WTC11 (cell line): ENCODE data around the gene HOXA2. TPM values are rescaled to one million over a fixed set of nuclear protein-coding genes. Genes with fewer than 3 reads are reported as not detected.
A peak's percentile ranks its signal among the peaks of the same experiment; 100 is the strongest.

Experiments used
- ATAC-seq: fragments of 200-7000 bp; cut with Tn5 transposase; 2 replicates; pipeline ENCODE4 v1.10.0; 2021; ENCODE audit warnings: mild to moderate bottlenecking, moderate library complexity
- CTCF ChIA-PET: fragments of 300-600 bp; sonication (Branson Sonifier 250); formaldehyde crosslinking; loops from one replicate; lab custom pipeline; 2021; ENCODE audit warnings: antibody characterized with exemption; lab: Charles Lee
- POLR2A ChIA-PET: fragments of 350-600 bp; sonication (Branson Sonifier 250); formaldehyde crosslinking; loops from one replicate; lab custom pipeline; 2021; ENCODE audit warnings: antibody characterized with exemption; lab: Charles Lee
- DNase-seq: peaks from one replicate; pipeline ENCODE4 v3.0.0; 2021; ENCODE audit warnings: low spot score
- H3K27ac Mint-ChIP-seq: 2 replicates; pipeline ENCODE4 v1.8.0; 2021; ENCODE audit warnings: mixed read lengths
- H3K27me3 Mint-ChIP-seq: 2 replicates; pipeline ENCODE4 v1.8.0; 2021; ENCODE audit warnings: low read depth, mild to moderate bottlenecking, moderate library complexity, mixed read lengths
- H3K36me3 Mint-ChIP-seq: 2 replicates; pipeline ENCODE4 v1.8.0; 2021; ENCODE audit warnings: mixed read lengths
- H3K4me1 Mint-ChIP-seq: 2 replicates; pipeline ENCODE4 v1.8.0; 2022; ENCODE audit warnings: mixed read lengths
- H3K4me3 Mint-ChIP-seq: 2 replicates; pipeline ENCODE4 v1.8.0; 2021; ENCODE audit warnings: mild to moderate bottlenecking, moderate library complexity, mixed read lengths
- H3K9me3 Mint-ChIP-seq: 2 replicates; pipeline ENCODE4 v1.8.0; 2021; ENCODE audit warnings: mixed read lengths
- ATF1 ChIP-seq: sonication (generic); formaldehyde crosslinking; IDR thresholded peaks from 2 replicates; pipeline ENCODE4 v1.8.1; 2023; ENCODE audit warnings: mild to moderate bottlenecking, moderate library complexity, missing genetic modification reagents
- CREM ChIP-seq: sonication (generic); formaldehyde crosslinking; IDR thresholded peaks from 2 replicates; pipeline ENCODE4 v1.8.1; 2022; ENCODE audit warnings: mild to moderate bottlenecking, missing genetic modification reagents, moderate library complexity
- FOXK1 ChIP-seq: sonication (generic); formaldehyde crosslinking; IDR thresholded peaks from 2 replicates; pipeline ENCODE4 v1.8.0; 2022; ENCODE audit warnings: mild to moderate bottlenecking, moderate library complexity, missing genetic modification reagents
- KAT7 ChIP-seq: sonication (generic); formaldehyde crosslinking; IDR thresholded peaks from 2 replicates; pipeline ENCODE4 v1.8.1; 2023; ENCODE audit warnings: missing genetic modification reagents, mild to moderate bottlenecking, borderline replicate concordance
- MXD4 ChIP-seq: fragments of 250-450 bp; sonication (Bioruptor Pico); IDR thresholded peaks from 2 replicates; pipeline ENCODE4 v1.8.0; 2021; ENCODE audit warnings: mild to moderate bottlenecking, moderate library complexity, borderline replicate concordance
- NFYB ChIP-seq: sonication (generic); formaldehyde crosslinking; conservative IDR thresholded peaks from 2 replicates; pipeline ENCODE4 v1.8.0; 2022; ENCODE audit warnings: low read depth, missing genetic modification reagents
- SMAD4 ChIP-seq: sonication (generic); formaldehyde crosslinking; IDR thresholded peaks from 2 replicates; pipeline ENCODE4 v1.8.0; 2022; ENCODE audit warnings: mild to moderate bottlenecking, missing genetic modification reagents
- TEAD4 ChIP-seq: sonication (generic); formaldehyde crosslinking; IDR thresholded peaks from 2 replicates; pipeline ENCODE4 v1.8.0; 2022; ENCODE audit warnings: mild to moderate bottlenecking, missing genetic modification reagents
- TP53 ChIP-seq: sonication (generic); formaldehyde crosslinking; IDR thresholded peaks from 2 replicates; pipeline ENCODE4 v1.8.1; 2023; ENCODE audit warnings: mild to moderate bottlenecking, missing genetic modification reagents
- ZNF232 ChIP-seq: sonication (generic); formaldehyde crosslinking; IDR thresholded peaks from 2 replicates; pipeline ENCODE4 v1.8.0; 2022; ENCODE audit warnings: mild to moderate bottlenecking, missing genetic modification reagents
- ZNF423 ChIP-seq: fragments of 250-450 bp; sonication (Bioruptor Pico); IDR thresholded peaks from 2 replicates; pipeline ENCODE4 v2.1.2; 2022; ENCODE audit warnings: mild to moderate bottlenecking, moderate library complexity
- ZNF671 ChIP-seq: fragments of 250-450 bp; sonication (Bioruptor Pico); IDR thresholded peaks from 2 replicates; pipeline ENCODE4 v1.8.0; 2021; ENCODE audit warnings: mild to moderate bottlenecking
- total RNA-seq: library from RNA; stranded (reverse); gene quantifications from 3 replicates; pipeline ENCODE4 v1.2.3, GENCODE V29; 2021
- TF ChIP-seq, protein P1 (sequence below): sonication (generic); formaldehyde crosslinking; IDR thresholded peaks from 2 replicates; pipeline ENCODE4 v1.8.0; 2022; ENCODE audit warnings: missing genetic modification reagents
- TF ChIP-seq, protein P2 (sequence below): sonication (generic); formaldehyde crosslinking; IDR thresholded peaks from 2 replicates; pipeline ENCODE4 v1.8.1; 2022; ENCODE audit warnings: missing genetic modification reagents, borderline replicate concordance
- TF ChIP-seq, protein P3 (sequence below): sonication (generic); formaldehyde crosslinking; IDR thresholded peaks from 2 replicates; pipeline ENCODE4 v1.8.1; 2023; ENCODE audit warnings: mild to moderate bottlenecking, missing genetic modification reagents
- TF ChIP-seq, protein P4 (sequence below): fragments of 250-450 bp; sonication (Bioruptor Pico); IDR thresholded peaks from 2 replicates; pipeline ENCODE4 v1.9.0; 2021; ENCODE audit warnings: mild to moderate bottlenecking
- TF ChIP-seq, protein P5 (sequence below): fragments of 250-450 bp; sonication (Bioruptor Pico); IDR thresholded peaks from 2 replicates; pipeline ENCODE4 v1.9.0; 2021; ENCODE audit warnings: mild to moderate bottlenecking
- TF ChIP-seq, protein P6 (sequence below): fragments of 250-450 bp; sonication (Bioruptor Pico); conservative IDR thresholded peaks from 2 replicates; pipeline ENCODE4 v1.9.0; 2021; ENCODE audit warnings: mild to moderate bottlenecking

HOXA2 gene
- total RNA-seq, 1 experiment from 2014 or later, result not detected

DNA sequence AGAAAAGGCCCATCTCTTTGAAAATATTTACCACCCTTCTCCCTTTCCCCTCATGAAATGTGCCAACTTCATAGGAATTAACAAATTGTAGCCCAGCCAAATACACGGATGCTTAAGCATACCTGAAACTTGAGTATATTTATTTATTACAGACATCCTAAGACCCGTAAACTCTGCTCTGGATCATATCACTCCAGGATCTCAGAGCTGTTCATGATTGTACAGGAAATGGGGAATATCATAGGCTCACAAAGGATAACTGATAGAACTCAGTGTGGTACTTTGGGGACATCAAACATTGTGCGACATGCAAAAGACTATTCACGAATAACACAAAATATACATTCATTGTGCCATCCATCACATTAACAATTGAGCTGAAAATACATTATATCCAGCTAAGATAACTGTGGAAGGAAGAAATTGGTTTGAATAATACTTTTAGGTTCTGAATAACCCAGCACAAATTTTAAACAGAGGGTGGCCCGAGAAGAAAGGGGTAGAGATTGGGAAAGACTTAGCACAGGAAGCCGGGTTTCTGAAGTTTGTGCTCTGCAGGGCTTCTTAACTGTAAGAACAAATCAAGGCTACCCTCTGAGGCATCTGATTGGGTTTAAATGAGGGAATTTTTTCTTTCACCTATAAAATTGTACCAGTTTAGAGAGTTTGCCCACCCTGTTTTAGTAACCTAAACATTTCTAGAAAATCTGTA lies 9.1 kb downstream of the HOXA2 start:
- no peak for ATAC-seq
- 0 out of 2 replicates have a peak, but pooled peaks cover 5% of the 10 kb centered on the region for H3K36me3 Mint-ChIP-seq
- H3K9me3 Mint-ChIP-seq, result no peaks in the 10 kb centered on the region
- CTCF ChIA-PET, result interaction anchor here (1.0 to 2.9 kb wide), 2 partner anchors 57 to 86 kb away, joined by 3 to 8 read pairs; no protein-coding TSS in a partner anchor
- no peak overlapping the region for H3K4me3 Mint-ChIP-seq
- POLR2A ChIA-PET, result no interaction called here
- H3K27ac Mint-ChIP-seq, result no peak overlapping the region
- no peak for DNase-seq
- peaks cover 65% of the 10 kb centered on the region for H3K4me1 Mint-ChIP-seq
- TF ChIP-seq ZNF423 (CRISPR knock-in tag), result no peak
- TF ChIP-seq MXD4, result no peak
- TF ChIP-seq, protein P1, sequence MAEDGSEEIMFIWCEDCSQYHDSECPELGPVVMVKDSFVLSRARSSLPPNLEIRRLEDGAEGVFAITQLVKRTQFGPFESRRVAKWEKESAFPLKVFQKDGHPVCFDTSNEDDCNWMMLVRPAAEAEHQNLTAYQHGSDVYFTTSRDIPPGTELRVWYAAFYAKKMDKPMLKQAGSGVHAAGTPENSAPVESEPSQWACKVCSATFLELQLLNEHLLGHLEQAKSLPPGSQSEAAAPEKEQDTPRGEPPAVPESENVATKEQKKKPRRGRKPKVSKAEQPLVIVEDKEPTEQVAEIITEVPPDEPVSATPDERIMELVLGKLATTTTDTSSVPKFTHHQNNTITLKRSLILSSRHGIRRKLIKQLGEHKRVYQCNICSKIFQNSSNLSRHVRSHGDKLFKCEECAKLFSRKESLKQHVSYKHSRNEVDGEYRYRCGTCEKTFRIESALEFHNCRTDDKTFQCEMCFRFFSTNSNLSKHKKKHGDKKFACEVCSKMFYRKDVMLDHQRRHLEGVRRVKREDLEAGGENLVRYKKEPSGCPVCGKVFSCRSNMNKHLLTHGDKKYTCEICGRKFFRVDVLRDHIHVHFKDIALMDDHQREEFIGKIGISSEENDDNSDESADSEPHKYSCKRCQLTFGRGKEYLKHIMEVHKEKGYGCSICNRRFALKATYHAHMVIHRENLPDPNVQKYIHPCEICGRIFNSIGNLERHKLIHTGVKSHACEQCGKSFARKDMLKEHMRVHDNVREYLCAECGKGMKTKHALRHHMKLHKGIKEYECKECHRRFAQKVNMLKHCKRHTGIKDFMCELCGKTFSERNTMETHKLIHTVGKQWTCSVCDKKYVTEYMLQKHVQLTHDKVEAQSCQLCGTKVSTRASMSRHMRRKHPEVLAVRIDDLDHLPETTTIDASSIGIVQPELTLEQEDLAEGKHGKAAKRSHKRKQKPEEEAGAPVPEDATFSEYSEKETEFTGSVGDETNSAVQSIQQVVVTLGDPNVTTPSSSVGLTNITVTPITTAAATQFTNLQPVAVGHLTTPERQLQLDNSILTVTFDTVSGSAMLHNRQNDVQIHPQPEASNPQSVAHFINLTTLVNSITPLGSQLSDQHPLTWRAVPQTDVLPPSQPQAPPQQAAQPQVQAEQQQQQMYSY, result no peak
- TF ChIP-seq ATF1, result no peak
- TF ChIP-seq FOXK1, result no peak
- TF ChIP-seq SMAD4, result no peak
- H3K27me3 Mint-ChIP-seq, result peaks cover 100% of the 10 kb centered on the region

DNA sequence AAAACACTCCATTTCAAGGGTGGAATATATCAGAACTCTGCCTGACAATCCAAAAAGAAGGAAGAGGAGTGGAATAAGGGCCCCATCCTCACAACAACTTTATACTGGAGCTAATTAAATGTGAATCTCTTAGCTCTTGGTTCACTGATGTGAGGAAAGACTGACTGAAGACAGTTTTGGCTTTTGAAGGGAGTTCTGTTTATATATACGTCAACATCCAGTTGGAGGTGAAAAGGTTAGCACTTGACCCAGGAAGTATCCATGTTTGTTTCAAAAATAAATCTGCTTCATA lies 9.7 kb downstream of the HOXA2 start:
- ATAC-seq, result no peak
- H3K36me3 Mint-ChIP-seq, result 0 out of 2 replicates have a peak, but pooled peaks cover 5% of the 10 kb centered on the region
- no peaks in the 10 kb centered on the region for H3K9me3 Mint-ChIP-seq
- H3K4me1 Mint-ChIP-seq, result peaks cover 65% of the 10 kb centered on the region
- DNase-seq, result no peak
- POLR2A ChIA-PET, result no interaction called here
- H3K27ac Mint-ChIP-seq, result no peak overlapping the region
- peaks cover 100% of the 10 kb centered on the region for H3K27me3 Mint-ChIP-seq
- CTCF ChIA-PET, result interaction anchor here (1.0 to 2.9 kb wide), 2 partner anchors 58 to 87 kb away, joined by 3 to 8 read pairs; no protein-coding TSS in a partner anchor
- no peak overlapping the region for H3K4me3 Mint-ChIP-seq
- TF ChIP-seq TP53 (CRISPR knock-in tag) (no peak), ZNF232 (CRISPR knock-in tag) (no peak), CREM (CRISPR knock-in tag) (no peak), KAT7 (CRISPR knock-in tag) (no peak)
- TF ChIP-seq, protein P2, sequence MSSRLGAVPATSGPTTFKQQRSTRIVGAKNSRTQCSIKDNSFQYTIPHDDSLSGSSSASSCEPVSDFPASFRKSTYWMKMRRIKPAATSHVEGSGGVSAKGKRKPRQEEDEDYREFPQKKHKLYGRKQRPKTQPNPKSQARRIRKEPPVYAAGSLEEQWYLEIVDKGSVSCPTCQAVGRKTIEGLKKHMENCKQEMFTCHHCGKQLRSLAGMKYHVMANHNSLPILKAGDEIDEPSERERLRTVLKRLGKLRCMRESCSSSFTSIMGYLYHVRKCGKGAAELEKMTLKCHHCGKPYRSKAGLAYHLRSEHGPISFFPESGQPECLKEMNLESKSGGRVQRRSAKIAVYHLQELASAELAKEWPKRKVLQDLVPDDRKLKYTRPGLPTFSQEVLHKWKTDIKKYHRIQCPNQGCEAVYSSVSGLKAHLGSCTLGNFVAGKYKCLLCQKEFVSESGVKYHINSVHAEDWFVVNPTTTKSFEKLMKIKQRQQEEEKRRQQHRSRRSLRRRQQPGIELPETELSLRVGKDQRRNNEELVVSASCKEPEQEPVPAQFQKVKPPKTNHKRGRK, result no peak

DNA sequence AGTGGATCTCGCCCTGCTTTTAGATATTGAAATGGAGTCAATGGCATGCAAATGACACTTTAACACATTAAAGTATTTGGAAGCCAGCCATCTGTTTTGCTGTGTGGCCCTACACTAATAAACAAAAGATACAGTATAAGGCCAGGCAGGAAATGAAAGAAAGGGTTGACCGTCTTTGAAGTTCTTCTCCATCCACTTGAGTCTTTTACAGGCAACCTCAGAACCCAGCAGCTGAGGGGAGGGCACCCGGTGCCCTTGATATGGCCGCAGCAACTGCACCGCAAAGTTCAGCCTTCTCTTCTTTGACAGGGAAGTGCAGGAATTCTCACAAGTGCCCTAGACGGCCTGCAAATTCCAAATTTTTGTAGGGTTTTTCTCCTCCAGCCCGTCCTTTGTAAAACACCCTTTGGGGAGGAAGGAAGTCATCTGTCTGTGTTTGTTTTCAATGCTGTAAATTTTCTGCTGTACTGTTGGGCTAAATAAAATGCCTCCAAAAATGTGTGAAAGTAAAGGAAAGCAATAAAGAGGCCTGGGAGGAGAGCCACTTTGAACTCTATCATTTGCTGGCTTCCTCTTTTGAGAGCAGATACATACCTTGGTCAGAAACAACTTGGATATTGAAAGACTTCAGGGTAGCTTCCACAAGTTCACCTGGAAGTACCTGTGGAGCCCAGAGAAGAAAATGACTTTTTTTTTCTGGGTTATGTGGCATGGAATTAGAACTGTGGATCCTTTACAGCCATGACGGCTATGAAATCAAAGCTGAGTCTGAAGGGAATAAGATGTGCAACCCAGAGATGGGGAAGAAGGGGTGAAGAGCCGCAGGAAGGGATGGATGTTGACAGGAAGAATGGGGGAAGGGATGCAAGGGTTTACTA lies 10.3 kb downstream of the HOXA2 start:
- DNase-seq (peak; percentile 59), ATAC-seq (peak; percentile 23)
- H3K4me3 Mint-ChIP-seq, result no peak overlapping the region
- H3K36me3 Mint-ChIP-seq, result 0 out of 2 replicates have a peak, but pooled peaks cover 3% of the 10 kb centered on the region
- H3K9me3 Mint-ChIP-seq, result no peaks in the 10 kb centered on the region
- ChIA-PET CTCF (interaction anchor here (0.8 to 2.9 kb wide), 5 partner anchors 18 to 87 kb away, joined by 3 to 9 read pairs (median 5); partner anchors contain the start of gene HOXA5), POLR2A (no interaction called here)
- no peak overlapping the region for H3K27ac Mint-ChIP-seq
- H3K27me3 Mint-ChIP-seq, result peaks cover 100% of the 10 kb centered on the region
- peaks cover 63% of the 10 kb centered on the region for H3K4me1 Mint-ChIP-seq
- TF ChIP-seq, protein P3, sequence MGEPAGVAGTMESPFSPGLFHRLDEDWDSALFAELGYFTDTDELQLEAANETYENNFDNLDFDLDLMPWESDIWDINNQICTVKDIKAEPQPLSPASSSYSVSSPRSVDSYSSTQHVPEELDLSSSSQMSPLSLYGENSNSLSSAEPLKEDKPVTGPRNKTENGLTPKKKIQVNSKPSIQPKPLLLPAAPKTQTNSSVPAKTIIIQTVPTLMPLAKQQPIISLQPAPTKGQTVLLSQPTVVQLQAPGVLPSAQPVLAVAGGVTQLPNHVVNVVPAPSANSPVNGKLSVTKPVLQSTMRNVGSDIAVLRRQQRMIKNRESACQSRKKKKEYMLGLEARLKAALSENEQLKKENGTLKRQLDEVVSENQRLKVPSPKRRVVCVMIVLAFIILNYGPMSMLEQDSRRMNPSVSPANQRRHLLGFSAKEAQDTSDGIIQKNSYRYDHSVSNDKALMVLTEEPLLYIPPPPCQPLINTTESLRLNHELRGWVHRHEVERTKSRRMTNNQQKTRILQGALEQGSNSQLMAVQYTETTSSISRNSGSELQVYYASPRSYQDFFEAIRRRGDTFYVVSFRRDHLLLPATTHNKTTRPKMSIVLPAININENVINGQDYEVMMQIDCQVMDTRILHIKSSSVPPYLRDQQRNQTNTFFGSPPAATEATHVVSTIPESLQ (CRISPR knock-in tag), result no peak
- TF ChIP-seq, protein P4, sequence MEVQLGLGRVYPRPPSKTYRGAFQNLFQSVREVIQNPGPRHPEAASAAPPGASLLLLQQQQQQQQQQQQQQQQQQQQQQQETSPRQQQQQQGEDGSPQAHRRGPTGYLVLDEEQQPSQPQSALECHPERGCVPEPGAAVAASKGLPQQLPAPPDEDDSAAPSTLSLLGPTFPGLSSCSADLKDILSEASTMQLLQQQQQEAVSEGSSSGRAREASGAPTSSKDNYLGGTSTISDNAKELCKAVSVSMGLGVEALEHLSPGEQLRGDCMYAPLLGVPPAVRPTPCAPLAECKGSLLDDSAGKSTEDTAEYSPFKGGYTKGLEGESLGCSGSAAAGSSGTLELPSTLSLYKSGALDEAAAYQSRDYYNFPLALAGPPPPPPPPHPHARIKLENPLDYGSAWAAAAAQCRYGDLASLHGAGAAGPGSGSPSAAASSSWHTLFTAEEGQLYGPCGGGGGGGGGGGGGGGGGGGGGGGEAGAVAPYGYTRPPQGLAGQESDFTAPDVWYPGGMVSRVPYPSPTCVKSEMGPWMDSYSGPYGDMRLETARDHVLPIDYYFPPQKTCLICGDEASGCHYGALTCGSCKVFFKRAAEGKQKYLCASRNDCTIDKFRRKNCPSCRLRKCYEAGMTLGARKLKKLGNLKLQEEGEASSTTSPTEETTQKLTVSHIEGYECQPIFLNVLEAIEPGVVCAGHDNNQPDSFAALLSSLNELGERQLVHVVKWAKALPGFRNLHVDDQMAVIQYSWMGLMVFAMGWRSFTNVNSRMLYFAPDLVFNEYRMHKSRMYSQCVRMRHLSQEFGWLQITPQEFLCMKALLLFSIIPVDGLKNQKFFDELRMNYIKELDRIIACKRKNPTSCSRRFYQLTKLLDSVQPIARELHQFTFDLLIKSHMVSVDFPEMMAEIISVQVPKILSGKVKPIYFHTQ (CRISPR knock-in tag), result no peak
- TF ChIP-seq NFYB (CRISPR knock-in tag) (no peak), ATF1 (no peak), TEAD4 (no peak), ZNF671 (no peak)
- TF ChIP-seq, protein P5, sequence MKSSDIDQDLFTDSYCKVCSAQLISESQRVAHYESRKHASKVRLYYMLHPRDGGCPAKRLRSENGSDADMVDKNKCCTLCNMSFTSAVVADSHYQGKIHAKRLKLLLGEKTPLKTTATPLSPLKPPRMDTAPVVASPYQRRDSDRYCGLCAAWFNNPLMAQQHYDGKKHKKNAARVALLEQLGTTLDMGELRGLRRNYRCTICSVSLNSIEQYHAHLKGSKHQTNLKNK (CRISPR knock-in tag), result no peak
- TF ChIP-seq, protein P6, sequence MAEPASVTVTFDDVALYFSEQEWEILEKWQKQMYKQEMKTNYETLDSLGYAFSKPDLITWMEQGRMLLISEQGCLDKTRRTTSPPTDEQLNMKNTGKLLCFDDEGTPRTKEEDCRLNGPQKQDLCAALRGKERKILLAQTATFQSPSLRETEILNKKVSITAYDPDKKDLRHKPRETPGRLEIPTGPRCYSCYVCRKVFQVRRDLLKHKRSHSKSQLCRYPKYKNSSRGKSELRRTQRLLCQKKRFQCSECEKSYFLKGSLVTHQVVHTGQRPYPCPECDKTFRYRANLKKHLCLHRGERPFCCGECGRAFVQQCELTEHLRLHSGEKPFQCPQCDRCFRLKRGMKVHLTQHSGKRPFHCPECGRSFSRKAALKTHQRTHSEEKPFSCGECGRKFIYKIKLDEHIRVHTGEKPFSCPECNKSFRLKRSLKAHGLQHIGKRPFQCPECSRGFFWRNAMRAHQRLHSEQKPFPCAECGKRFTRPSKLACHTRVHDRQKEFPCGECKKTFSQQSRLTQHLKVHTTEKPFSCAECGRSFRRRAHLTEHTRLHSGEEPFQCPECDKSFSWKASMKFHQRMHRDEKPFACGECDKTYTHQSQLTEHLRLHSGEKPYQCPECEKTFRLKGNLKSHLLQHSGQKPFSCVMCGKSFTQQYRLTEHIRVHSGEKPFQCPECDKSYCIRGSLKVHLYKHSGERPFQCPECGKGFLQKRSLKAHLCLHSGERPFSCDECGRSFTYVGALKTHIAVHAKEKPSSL, result no peak
